Aorta (tissue), 5 donors: ENCODE results near the gene MCTP2. TPM values are rescaled to one million over a fixed set of nuclear protein-coding genes. Genes with fewer than 3 reads are reported as not detected.

Experiments used
- ATAC-seq: fragments of 200-7000 bp; cut with Tn5 transposase; one replicate; pipeline ENCODE4 v1.9.1; 2022; ENCODE audit warnings: moderate library complexity; ENCODE audit not compliant: low FRiP score
- DNase-seq, 2 donors: peaks; one replicate each; pipeline ENCODE4 v3.0.0-alpha.2; 2020
- H3K27ac ChIP-seq, 2 donors: one replicate each; pipeline ENCODE4 v1.5.1; 2013; ENCODE audit warnings: low read length in 2 of 2, mild to moderate bottlenecking in 2 of 2, moderate library complexity in 2 of 2, control low read depth in 1 of 2, inconsistent platforms in 1 of 2, low read depth in 1 of 2
- H3K27me3 ChIP-seq, 2 donors: one replicate each; pipeline ENCODE4 v1.6.1; 2013; ENCODE audit warnings: control low read depth in 1 of 2, low read length in 1 of 2, mild to moderate bottlenecking in 1 of 2, moderate library complexity in 1 of 2; ENCODE audit not compliant: insufficient read depth in 2 of 2, control insufficient read depth in 1 of 2
- H3K36me3 ChIP-seq, 2 donors: one replicate each; pipeline ENCODE4 v1.6.1; 2013; ENCODE audit warnings: control low read depth in 1 of 2, low read length in 1 of 2, mild to moderate bottlenecking in 1 of 2; ENCODE audit not compliant: insufficient read depth in 2 of 2, control insufficient read depth in 1 of 2
- H3K4me1 ChIP-seq, 2 donors: one replicate each; pipeline ENCODE4 v1.6.1; 2013; ENCODE audit warnings: low read length in 2 of 2, control low read depth in 1 of 2, mild to moderate bottlenecking in 1 of 2, moderate library complexity in 1 of 2; ENCODE audit not compliant: insufficient read depth in 2 of 2, control insufficient read depth in 1 of 2
- H3K4me3 ChIP-seq, 2 donors: one replicate each; pipeline ENCODE4 v1.5.1; 2013; ENCODE audit warnings: low read length in 2 of 2, control low read depth in 1 of 2, mild to moderate bottlenecking in 1 of 2
- H3K9me3 ChIP-seq: one replicate; pipeline ENCODE4 v1.6.1; 2013; ENCODE audit warnings: mild to moderate bottlenecking, low read length; ENCODE audit not compliant: control insufficient read depth
- WGBS, 2 donors: extraction: QIAGEN DNeasy Blood & Tissue Kit; methylation state at CpG; one replicate each; pipeline ENCODE4 v1.1.7; 2013; 5-methylcytosine and 5-hydroxymethylcytosine counted together
- intact Hi-C, 2 donors: fragments of 100-400 bp; cut with DNase I; formaldehyde crosslinking; loops; one replicate each; pipeline versions ENCODE4 v1.14.2 to v1.15.0; 2022
- polyA plus RNA-seq, 2 donors: library from polyadenylated mRNA; stranded (reverse); fragments of 200-250 nt; gene quantifications; one replicate each; pipeline ENCODE4 v1.2.3, GENCODE V29; 2013
- total RNA-seq, 2 donors: library from RNA; stranded (reverse); fragmentation: NEBNext Ultra II Directional; extraction: Animal tissue kit (Norgen Biotek cat#: 25700); gene quantifications; one replicate each; pipeline ENCODE4 v1.2.1, GENCODE V29; 2021
- donor health status: healthy with polysubstance abuse.
- donor health status: Bipolar disorder and iron deficiency.
- donor health status: DM: no; HTN: no; CAD: no.
- donor health status: DM: no; HTN: no; CAD: no.
- donor health status: DM: yes; HTN: yes; CAD: no.

The MCTP2 gene
- total and polyA plus RNA-seq, 4 donors: 0.13 to 9.6 (median 4.3) TPM

- no peak overlapping the region for H3K4me3 ChIP-seq
- H3K4me1 ChIP-seq: no peaks in the 10 kb centered on the region
- H3K27ac ChIP-seq: no peak overlapping the region
- WGBS, 2 donors: 90 to 93% methylated on average over 13 of the region's 13 CpGs
- H3K36me3 ChIP-seq: no peaks in the 10 kb centered on the region
- DNase-seq: no peak
- ATAC-seq: no peak
- no peaks in the 10 kb centered on the region for H3K9me3 ChIP-seq
- H3K27me3 ChIP-seq: no peaks in the 10 kb centered on the region
- intact Hi-C loops: no loop called here
Measured at GRCh38 chr15:94336817-94337467, 105.6 kb downstream of the MCTP2 start.

- WGBS, 2 donors: 93% methylated on average over 16 of the region's 16 CpGs
- Histone ChIP-seq H3K4me3 (no peak overlapping the region), H3K9me3 (no peaks in the 10 kb centered on the region), H3K4me1 (no peaks in the 10 kb centered on the region), H3K36me3 (no peaks in the 10 kb centered on the region), H3K27me3 (no peaks in the 10 kb centered on the region), H3K27ac (no peak overlapping the region)
- intact Hi-C loops: no loop called here
- ATAC-seq (no peak), DNase-seq (no peak)
Measured at GRCh38 chr15:94338243-94338846, 107.0 kb downstream of the MCTP2 start.

GRCh38 chr15:94346282-94346681 is 114.9 kb downstream of the MCTP2 start:
- H3K4me1 ChIP-seq: no peaks in the 10 kb centered on the region
- ATAC-seq: no peak

GRCh38 chr15:94348084-94348483 is 116.7 kb downstream of the MCTP2 start:
- Histone ChIP-seq H3K9me3 (no peaks in the 10 kb centered on the region), H3K4me3 (no peak overlapping the region), H3K4me1 (no peaks in the 10 kb centered on the region), H3K27me3 (no peaks in the 10 kb centered on the region), H3K36me3 (no peaks in the 10 kb centered on the region), H3K27ac (no peak overlapping the region)
- DNase-seq (no peak), ATAC-seq (no peak)
- 54 to 70% methylated on average over 2 of the region's 2 CpGs for WGBS, 2 donors
- intact Hi-C loops: no loop called here

More at GRCh38 chr15:94346282-94346681, 114.9 kb downstream of the MCTP2 start:
- 30 to 40% methylated on average over 4 of the region's 4 CpGs for WGBS, 2 donors
- intact Hi-C loops: no loop called here
- Histone ChIP-seq H3K36me3 (no peaks in the 10 kb centered on the region), H3K27ac (no peak overlapping the region), H3K27me3 (no peaks in the 10 kb centered on the region), H3K4me3 (no peak overlapping the region), H3K9me3 (no peaks in the 10 kb centered on the region)
- no peak for DNase-seq

GRCh38 chr15:94351031-94351535 is 119.7 kb downstream of the MCTP2 start:
- Histone ChIP-seq H3K4me1 (no peaks in the 10 kb centered on the region), H3K4me3 (no peak overlapping the region), H3K27ac (no peak overlapping the region), H3K9me3 (no peaks in the 10 kb centered on the region), H3K36me3 (no peaks in the 10 kb centered on the region), H3K27me3 (no peaks in the 10 kb centered on the region)
- DNase-seq (no peak), ATAC-seq (no peak)
- WGBS, 2 donors: 77 to 84% methylated on average over 1 of the region's 1 CpG
- intact Hi-C loops: no loop called here

GRCh38 chr15:94352636-94353487 is 121.5 kb downstream of the MCTP2 start:
- Histone ChIP-seq H3K36me3 (no peaks in the 10 kb centered on the region), H3K27ac (no peak overlapping the region), H3K4me3 (no peak overlapping the region), H3K9me3 (no peaks in the 10 kb centered on the region), H3K27me3 (no peaks in the 10 kb centered on the region), H3K4me1 (no peaks in the 10 kb centered on the region)
- ATAC-seq (no peak), DNase-seq (no peak)
- intact Hi-C loops: no loop called here
- 81 to 84% methylated on average over 11 of the region's 11 CpGs for WGBS, 2 donors

GRCh38 chr15:94353488-94353820 is 122.1 kb downstream of the MCTP2 start:
- DNase-seq (no peak), ATAC-seq (no peak)
- H3K4me1 ChIP-seq: no peaks in the 10 kb centered on the region
- no peak overlapping the region for H3K4me3 ChIP-seq
- intact Hi-C loops: no loop called here
- no peak overlapping the region for H3K27ac ChIP-seq
- H3K27me3 ChIP-seq: no peaks in the 10 kb centered on the region
- WGBS, 2 donors: 62 to 67% methylated on average over 3 of the region's 3 CpGs
- no peaks in the 10 kb centered on the region for H3K36me3 ChIP-seq
- no peaks in the 10 kb centered on the region for H3K9me3 ChIP-seq

- no peaks in the 10 kb centered on the region for H3K4me1 ChIP-seq
- no peaks in the 10 kb centered on the region for H3K36me3 ChIP-seq
- H3K27ac ChIP-seq: no peak overlapping the region
- H3K27me3 ChIP-seq: no peaks in the 10 kb centered on the region
- intact Hi-C loops: no loop called here
- 89 to 94% methylated on average over 9 of the region's 9 CpGs for WGBS, 2 donors
- H3K4me3 ChIP-seq: no peak overlapping the region
- ATAC-seq: no peak
- no peak for DNase-seq
- no peaks in the 10 kb centered on the region for H3K9me3 ChIP-seq
Measured at GRCh38 chr15:94354655-94355054, 123.3 kb downstream of the MCTP2 start.
